Activated CD4-positive, alpha-beta T cell treated with anti-CD3 and anti-CD28 coated beads for 1 hour (primary cell): ENCODE measurements around the gene PRC1.
"Not testable (repeated sequence)": the region's sequence is repeated elsewhere in the genome, so short reads cannot be mapped to it uniquely, and the experiment has no call there.

Experiments
- DNase-seq: peaks from one replicate; pipeline ENCODE4 v3.0.0-alpha.2; 2020

The PRC1 gene, protein sequence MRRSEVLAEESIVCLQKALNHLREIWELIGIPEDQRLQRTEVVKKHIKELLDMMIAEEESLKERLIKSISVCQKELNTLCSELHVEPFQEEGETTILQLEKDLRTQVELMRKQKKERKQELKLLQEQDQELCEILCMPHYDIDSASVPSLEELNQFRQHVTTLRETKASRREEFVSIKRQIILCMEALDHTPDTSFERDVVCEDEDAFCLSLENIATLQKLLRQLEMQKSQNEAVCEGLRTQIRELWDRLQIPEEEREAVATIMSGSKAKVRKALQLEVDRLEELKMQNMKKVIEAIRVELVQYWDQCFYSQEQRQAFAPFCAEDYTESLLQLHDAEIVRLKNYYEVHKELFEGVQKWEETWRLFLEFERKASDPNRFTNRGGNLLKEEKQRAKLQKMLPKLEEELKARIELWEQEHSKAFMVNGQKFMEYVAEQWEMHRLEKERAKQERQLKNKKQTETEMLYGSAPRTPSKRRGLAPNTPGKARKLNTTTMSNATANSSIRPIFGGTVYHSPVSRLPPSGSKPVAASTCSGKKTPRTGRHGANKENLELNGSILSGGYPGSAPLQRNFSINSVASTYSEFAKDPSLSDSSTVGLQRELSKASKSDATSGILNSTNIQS

DNA sequence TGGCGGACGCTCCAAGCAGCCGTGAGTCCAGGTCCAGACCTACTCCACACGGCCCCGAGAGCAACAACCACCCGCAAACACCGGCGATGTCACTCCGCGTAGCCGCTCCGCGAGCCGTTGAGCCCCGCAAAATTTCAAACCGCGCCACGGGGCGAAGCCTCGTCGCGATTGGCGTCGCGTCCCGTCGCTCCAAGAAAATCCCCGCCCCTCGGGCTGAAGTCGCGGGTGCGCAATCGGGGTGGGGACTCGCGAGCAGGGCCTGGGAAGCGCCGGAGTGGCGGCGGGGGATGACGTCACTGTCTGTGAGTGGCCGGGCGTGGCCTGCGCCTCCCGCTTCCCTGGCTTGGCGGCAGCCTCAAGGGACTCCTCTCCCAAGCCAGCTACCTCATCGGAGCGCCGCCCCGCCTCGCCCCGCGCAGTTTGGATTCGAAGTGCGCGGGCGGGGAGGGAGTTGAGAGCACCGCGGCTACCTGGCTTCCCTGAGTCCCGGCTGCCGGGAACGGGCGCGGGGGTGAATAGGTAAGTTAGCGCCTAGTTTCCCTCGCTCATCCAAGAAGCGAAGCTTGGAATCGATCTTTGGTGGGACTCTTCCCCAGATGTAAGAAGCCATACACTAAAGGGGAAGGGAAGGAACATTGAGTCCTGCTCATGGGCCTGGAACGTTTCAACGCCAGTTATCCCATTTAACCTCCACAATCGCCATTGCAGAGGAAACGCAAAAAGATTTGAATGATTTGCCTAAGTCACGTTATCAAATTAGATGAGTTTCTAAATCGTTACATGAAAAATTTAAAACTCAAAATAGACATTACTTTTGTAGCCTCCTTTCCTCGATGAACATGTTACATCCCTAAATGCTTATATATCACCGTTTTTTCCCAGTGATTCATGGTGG is at the start of gene PRC1:
Gene PRC1 (minus strand): TSS at position 119 of the 895 bp plus-strand sequence. CDS start 118 bp downstream, at position 1.
- DNase-seq, result peak; percentile 95

DNA sequence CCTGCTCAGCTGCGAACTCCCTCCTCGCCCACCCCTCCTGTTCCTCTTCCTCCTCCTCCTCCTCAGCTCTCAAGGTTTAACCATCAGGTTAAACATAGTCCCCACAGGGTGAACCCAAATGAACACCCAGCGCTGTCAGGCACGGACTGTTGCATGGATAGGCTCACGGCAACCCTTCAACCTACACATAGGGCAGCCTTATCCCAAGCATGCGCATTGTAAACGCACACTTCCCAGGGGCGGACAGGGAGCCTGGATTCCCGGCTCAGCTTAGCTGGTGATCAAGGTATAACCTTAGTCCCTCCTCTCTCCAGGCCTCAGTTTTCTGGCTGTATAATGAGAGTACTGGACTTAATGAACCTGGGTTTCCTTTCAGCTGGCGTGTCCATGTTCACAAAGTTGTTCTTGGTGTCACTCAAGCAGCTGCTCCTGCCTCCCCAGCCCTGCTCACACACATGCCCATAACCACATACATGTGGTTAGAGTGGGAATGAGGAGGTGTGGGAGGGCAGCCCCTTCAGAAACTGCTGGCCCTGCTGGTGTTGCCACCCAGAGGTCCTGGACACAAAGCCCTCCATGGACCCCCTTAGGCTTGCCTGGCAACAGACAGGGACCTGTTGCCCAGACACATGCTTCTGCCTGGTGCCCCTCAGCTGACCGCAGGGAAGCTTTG is 49.0 kb upstream of the PRC1 start:
- DNase-seq, result no peak

DNA sequence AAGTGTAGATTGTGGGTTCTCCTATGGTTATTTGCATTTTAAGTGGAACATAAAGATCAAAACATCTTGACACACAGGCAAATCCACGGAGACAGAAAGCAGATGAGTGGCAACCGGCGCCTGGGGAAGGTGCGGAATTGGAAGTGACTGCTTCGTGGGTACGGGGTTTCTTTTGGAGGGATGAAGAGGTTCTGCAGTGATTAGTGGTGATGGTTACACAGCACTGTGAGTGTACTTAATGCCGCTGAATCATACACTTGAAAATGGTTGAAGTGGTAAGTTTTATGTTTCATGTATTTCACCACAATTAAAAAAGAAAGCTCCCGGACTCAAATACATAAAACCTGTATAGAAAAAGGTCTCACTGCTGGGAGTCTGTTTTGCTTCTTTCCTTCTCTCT is 46.5 kb upstream of the PRC1 start:
- DNase-seq, result no peak

DNA sequence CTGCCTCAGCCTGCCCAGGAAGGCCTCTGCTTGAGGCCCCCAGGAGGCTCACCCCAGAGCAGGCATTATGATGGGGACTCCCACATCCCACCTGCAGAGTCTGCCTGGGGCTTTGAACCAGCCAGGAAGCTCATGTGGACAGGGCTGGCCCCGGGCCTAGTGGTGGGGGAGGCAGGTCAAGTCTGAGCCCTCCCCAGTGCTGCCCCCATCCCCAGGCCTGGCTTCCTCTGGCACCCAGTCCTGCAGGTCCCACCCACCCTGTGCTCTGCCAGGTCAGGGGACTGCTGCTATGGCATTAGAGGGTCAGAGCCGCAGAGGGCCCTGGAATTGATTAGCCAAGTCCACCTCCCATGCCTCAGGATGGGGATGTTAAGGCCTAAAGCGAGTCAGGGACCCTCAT is 45.7 kb upstream of the PRC1 start:
- DNase-seq, result no peak

DNA sequence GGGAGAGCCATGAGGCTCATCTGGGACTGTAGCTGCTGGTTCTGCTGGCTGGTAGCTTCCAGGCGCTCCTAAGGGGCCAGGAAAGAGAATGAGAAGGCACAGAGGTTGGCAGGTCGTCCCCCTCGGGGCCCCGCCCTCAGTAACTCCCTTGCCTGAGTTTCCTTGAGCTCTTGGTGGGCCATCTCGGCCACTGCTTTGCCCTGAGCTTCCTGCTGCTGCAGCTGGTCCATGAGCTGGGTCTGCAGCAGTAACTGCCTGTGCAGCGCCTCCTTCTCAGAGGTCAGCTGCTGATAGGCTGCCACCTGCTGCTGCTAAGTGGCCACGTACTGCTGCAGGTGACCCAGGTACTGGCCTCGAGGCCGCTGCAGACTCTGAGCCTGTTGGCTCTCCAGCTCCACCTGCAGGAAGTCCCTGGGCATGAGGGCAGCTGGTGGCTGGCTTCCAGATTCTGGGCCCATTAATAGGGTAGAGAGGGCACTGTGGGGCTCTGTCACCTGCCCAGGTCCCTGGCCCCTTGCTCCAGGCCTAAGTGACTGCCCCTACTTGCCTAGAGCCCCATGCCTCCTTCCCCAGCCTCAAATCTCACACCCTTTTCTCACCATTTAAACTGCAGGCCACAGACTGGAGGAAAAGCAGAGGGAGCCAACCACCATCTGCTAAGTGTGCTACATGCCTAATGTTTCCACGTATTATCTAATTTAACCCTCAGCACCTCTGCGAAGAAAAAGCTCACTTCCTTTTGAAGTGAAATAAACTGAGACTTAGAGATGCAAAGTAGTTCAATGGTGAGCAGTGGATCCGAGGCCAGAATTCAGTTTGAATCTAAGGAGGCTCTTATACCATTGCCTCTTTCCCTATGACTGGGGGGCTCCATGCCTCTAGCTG is 38.8 kb upstream of the PRC1 start:
- peak; percentile 39 for DNase-seq

DNA sequence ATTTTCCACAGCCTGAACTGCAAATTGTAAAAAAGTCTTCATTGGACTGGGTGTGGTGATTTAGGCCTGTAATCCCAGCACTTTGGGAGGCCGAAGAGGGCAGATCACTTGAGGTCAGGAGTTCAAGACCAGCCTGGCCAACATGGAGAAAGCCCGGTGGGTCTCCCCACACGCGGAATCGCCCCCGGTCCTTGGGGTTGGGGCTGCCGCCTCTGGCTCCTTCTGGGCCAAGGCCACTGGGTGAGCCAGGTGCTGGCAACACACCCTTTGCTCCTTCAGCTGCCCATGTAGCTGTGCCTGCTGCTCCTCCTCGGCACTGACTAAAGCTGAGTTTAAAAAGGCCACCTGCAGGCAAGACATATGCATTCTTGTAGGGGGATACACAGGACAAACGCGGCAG is 37.5 kb upstream of the PRC1 start:
- no peak for DNase-seq

DNA sequence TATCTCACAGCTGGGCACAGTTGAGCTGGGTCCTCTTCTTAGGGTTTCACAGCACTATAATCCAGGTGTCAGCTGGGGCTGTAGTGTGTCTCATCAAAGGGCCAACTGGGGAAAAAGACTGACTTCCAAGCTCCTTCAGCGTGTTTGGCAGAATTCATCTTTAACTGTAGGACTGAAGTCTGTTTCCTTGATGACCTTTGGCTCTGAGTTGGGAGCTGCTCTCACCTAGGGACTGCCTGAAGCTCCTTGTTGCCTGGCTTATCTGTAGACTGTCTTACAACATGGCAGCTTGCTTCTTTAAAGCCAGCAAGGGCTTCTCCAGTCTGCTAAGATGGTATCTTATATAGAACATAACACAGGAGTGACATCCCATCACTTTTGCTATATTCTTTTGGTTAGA is 33.3 kb upstream of the PRC1 start:
- DNase-seq, result no peak

DNA sequence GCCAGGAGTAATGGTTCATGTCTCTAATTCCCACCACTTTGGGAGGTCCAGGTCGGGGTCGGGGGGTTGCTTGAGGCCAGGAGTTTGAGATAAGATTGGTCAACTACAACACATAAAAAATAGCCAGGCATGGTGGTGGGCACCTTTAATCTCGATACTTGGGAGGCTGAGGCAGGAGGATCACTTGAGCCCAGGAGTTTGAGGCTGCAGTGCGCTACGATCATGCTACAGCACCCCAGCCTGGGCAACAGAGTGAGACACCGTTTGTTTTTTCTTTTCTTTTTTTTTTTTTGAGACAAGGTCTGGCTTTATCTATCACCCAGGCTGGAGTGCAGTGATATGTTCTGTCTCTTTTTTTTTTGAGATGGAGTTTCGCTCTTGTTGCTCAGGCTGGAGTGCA is 29.4 kb upstream of the PRC1 start:
- no peak for DNase-seq

DNA sequence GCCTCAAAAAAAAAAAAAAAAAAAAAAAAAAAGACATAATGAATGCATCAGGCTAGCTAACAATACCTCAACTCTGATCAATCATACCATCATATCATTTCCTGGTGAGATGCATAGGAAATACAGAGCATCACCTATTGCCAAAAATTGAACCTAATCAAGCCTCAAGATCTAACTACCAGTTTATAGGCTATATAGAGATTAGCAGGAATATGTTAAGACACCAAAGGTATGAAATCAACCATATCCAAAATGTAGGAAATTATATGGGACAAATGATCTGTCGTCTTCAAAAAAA is 28.4 kb upstream of the PRC1 start:
- no peak for DNase-seq

DNA sequence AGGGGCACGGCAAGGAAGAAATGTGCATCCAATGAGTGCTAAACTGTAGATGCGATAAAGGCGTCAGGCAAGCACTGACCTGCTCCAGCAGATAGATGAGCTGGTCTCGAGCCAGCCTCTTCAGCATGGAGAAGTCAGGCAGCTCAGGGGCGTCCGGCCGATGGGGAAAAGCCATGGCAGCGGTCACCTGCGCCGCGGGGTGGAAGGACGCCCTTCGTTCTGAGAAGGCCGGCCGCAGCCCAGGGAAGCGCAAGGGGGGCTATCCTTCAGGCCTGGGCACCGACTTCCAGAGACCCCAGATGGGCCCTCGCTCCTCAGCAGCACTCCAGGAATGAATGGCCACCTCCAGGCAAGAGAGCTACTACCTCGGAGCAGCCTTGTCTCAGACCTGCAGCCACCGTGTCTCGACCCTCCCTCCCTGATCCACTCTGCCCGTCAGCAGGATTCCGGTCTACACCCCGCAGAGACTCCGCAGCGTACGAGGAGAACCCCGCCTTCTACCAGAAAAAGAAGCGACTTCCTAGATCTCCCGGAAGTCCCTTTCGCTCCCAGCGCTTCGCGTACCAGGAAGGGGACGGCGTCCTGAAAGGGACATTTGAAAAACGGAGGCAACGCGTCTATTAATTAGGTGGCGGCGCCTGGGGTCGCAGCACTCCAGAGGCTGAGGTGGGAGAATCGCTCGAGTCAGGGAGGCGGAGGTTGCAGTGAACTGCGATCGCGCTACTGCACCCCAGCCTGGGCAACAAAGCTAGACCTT is 27.9 kb upstream of the PRC1 start, which contains the start of gene VPS33B:
Gene VPS33B (minus strand): TSS at position 520 of the 757 bp plus-strand sequence. CDS start 345 bp downstream, at position 175.
- DNase-seq, result peak; percentile 67

DNA sequence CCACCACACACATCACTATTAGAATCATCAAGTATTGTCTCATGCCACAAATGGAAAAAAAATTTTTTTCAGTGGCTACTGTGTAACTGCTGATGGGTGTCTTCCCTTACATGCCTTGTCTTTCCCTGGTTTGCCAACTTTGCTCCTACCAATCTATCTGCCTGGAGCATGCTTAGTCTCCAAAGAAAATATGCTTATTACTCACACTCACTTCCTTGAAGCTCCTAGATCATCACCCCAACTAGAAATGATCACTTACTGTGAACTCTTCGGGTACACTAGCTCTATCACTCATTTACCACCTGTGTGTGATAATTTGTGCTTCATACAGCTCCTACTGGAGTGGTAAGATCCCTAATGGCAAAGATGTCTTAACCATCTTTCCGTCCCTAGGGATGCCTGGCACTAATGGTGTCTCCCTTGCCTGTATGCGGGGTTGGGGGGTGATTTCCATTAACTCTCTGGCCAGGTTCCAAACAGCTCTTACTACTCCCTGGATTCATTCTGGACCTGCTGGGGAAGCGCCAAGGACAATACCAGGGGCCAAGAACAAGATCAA is 27.3 kb upstream of the PRC1 start:
- DNase-seq, result no peak

DNA sequence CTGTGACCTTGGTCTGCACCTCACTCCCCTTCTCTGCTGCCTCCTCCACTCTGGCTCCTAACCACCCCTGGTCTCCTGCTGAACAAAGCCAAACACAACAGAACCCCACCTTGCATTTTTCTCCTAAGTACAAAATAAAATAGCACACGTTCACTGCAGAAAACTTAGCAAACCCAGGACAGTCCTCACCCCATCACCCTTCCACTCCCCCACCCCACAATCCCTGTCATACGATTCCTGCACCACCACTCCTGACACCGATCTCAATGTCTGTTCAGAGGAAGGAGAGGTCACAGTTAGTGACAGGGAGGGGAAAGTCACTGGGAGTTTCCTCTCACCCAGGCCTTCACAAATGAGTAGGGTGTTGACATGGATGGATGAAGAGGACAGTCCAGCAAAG is 23.8 kb upstream of the PRC1 start:
- DNase-seq, result no peak

DNA sequence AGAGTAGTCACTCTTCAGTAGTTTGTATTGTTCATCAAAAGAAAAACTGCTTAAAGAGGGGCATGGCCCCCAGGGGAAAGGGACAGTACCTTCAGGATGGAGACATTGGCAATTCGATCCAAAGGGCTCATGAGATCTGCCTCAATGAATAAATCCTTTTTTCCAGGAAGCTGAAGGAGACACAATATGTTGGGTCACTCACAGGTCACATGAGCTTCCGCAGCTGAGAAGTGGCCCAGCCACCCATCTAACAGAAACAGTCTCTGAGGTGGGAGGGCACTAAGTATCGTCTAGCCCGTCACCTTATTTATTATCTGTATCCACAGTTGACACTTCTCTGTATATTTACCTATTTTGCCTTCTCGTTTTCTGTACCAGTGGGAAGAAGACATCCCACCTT is 23.4 kb upstream of the PRC1 start:
- DNase-seq, result no peak

DNA sequence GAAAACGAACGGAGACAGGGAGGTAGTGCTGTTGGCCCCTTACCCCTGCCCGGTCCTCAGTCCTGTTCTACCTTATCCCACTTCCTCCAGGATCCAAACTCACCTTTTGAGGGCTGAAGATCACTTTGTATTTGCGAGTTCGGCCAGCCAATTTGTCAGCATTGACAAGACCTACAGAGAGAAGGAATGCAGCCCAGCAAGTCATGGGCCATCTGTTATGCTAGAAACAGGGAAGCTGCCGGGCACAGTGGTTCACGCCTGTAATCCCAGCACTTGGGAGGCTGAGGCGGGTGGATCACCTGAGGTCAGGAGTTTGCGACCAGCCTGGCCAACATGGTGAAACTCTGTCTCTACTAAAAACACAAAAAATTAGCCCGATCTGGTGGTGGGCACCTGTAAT is 19.4 kb upstream of the PRC1 start:
- not testable (repeated sequence) for DNase-seq

DNA sequence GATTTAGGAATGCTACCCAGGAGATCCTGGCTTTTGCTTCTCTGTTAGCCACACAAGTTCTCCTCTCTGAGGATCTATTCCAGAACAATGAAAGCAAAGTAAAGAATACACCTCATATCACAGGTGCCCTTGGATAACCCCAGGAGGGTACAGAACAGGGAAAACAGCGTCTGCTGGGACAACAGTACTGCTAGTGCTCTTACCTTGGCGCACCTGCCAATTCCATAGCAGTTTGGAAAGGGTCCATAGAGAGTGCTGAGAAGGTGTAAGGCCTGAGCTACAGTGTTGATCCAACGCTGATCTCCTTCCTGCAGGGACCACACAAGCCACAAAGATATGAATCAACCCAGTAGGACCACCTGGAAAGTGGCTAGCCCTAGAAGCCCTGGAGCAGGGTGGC is 12.9 kb upstream of the PRC1 start:
- no peak for DNase-seq

DNA sequence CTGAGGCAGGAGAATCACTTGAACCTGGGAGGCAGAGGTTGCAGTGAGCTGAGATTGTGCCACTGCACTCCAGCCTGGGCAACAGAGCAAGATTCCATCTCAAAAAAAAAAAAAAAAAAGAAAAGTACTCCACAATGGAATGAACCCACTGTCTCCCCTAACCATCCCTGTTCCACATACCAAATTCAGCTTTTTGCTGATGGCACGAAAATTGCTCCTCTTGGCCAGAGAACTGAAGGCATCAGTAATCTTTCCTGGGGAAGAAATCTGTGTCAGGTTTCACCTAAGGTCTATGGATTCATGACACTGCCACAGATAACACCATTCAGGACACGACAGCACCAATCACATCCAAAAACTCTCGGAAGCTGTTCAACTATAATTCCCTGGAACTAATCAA is 6.9 kb upstream of the PRC1 start:
- no peak for DNase-seq

DNA sequence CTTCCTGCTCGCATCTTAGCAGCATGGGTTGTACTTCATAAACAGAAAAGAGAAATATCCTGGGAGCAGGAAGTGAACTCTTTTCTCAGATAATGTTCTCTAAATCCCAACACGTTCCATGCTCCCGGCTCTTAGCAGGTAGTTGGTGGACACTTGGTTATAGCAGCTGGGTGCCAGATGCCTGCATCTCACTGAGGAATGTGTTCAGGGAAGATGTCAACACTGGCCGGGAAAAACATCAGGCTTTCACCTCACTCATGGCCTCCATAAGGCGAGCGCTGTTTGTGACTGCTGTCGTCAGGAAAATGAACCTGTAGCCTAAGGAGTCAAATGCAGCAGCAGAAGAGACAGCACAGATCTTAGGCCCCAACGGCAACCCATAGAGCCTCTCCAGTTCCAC is 4.4 kb upstream of the PRC1 start:
- no peak for DNase-seq

DNA sequence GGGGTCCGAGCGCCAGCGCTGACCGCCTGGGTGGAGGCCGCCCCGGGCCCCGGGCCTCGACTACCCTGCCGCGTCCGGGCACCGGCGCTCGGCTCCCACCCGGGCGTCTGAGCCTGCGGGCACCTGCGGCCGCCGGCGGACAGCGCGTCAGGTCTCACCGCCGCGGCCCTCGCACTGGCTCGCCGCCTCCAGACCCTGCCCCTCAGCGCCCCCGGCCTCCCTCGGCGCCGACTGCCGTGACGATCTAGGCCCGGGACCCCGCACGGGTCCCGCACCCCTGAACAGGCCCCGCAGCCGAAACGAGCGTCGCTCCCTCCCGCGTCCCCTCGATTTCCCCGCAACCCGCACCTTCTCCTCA is 297 bp downstream of the PRC1 start:
- DNase-seq, result no peak

DNA sequence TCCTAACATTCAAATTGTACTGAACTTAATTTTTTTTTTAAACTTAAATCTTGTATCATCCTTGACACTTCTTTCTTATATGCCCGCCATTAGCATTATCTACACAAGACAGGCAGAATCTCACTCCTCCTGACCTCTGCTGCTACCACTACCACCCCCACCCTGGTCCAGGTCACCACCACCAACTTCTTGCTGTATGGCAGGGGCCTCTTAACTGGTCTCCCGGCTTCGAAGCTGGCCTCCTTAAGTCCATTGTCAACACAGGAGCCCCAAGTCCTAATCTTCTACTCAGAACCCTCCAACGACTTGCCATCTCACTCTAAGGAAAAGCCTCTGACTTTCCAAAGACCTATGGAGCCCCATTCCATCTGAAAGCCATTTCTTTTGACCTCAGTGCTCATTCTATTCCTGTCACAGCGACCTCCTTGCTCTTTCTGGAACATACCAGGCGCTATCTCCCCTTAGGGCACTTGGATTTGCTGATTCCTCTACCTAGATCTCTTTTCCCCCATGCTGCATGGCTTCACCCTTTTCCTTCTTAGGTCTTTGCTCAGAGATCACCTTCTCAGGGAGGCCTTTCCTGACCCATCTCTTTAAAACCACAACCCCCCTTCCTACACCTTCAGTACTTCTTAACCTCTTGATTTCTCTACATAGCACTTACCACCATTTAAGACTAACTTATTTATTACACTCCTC is 2.6 kb downstream of the PRC1 start:
- no peak for DNase-seq

DNA sequence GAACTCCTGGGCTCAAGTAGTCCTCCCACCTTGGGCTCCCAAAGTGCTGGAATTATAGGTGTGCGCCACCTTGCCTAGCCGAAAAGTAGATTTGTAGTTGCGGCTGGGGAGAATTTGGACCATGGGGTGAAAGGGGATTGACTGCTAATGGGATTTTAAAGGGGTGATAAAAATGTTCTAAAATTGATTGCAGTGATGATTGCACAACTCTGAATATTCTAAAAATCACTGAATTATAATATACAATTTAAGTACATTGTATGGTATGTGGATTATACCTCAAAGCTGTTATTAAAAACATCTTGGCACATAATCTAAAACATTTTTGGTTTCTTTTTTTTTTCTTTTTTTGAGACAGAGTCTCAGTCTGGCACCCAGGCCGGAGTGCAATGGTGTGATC is 3.9 kb downstream of the PRC1 start:
- DNase-seq, result no peak
